GM10266 (cell line): ENCODE measurements around the gene ANGPTL4.
"Not testable (repeated sequence)": the region's sequence is repeated elsewhere in the genome, so short reads cannot be mapped to it uniquely, and the experiment has no call there.

Experiments used
- DNase-seq: peaks from one replicate; pipeline ENCODE4 v3.0.0; 2012; ENCODE audit errors: extremely low spot score
- CTCF ChIP-seq: IDR thresholded peaks from 2 replicates; pipeline ENCODE4 v1.5.1; 2012; ENCODE audit warnings: mild to moderate bottlenecking, low read depth; ENCODE audit not compliant: control insufficient read depth, insufficient read depth; ENCODE audit errors: missing control alignments

Gene ANGPTL4

GRCh38 chr19:8401981-8402411, 38.0 kb downstream of the ANGPTL4 start:
- TF ChIP-seq CTCF = no peak
- DNase-seq = no peak

DNA sequence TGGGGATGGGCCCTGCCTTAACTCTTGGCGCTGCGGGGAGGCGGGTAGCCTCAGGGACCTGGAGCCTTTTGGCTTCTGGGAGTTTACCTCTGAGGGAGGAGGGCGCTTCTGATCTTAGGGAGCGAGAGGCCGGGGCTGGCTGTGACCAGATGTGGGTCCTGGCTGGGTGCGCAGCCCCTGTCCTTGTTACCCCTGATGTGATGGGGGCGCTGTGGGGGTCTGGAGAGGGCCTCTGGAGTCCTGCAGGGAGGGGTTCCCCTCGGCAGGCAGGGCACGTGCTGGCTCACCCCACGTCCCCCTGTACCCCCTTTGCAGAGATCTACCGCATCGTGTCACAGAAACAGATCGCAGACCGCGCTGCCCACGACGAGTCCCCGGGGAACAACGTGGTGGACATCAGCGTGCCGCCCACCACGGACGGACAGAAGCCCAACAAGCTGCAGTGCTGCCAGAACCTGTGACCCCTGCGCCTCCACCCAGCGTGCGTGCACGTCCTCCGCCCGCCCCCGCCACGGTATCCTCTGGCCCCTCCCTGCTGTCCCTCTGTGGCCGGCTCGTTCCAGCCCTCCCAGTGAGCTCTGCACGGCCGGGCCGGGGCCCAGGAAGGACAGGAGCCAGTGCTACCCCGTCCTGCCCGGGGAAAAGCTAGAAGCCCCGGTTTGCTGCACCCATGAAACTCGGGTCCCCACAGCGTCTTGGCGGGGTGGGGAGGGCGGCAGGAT, 39.3 kb downstream of the ANGPTL4 start:
- DNase-seq = no peak
- no peak for TF ChIP-seq CTCF

GRCh38 chr19:8403820-8404109, 39.8 kb downstream of the ANGPTL4 start:
- DNase-seq = no peak
- TF ChIP-seq CTCF = no peak

- no peak for DNase-seq
- TF ChIP-seq CTCF = no peak
Measured at GRCh38 chr19:8404391-8405151, 40.6 kb downstream of the ANGPTL4 start.

DNA sequence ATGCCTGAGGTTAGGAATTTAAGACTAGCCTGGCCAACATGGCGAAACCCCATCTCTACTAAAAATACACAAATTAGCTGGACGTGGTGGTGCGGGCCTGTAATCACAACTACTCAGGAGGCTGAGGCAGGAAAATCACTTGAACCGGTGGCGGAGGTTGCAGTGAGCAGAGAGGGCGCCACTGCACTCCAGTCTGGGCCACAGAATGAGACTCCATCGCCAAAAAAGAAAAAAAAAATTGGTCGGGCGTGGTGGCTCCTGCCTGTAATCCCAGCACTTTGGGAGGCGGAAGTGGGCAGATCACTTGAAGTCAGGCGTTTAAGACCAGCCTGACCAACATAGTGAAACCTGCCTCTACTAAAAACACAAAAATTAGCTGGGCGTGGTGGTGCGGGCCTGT, 46.8 kb downstream of the ANGPTL4 start:
- not testable (repeated sequence) for DNase-seq

DNA sequence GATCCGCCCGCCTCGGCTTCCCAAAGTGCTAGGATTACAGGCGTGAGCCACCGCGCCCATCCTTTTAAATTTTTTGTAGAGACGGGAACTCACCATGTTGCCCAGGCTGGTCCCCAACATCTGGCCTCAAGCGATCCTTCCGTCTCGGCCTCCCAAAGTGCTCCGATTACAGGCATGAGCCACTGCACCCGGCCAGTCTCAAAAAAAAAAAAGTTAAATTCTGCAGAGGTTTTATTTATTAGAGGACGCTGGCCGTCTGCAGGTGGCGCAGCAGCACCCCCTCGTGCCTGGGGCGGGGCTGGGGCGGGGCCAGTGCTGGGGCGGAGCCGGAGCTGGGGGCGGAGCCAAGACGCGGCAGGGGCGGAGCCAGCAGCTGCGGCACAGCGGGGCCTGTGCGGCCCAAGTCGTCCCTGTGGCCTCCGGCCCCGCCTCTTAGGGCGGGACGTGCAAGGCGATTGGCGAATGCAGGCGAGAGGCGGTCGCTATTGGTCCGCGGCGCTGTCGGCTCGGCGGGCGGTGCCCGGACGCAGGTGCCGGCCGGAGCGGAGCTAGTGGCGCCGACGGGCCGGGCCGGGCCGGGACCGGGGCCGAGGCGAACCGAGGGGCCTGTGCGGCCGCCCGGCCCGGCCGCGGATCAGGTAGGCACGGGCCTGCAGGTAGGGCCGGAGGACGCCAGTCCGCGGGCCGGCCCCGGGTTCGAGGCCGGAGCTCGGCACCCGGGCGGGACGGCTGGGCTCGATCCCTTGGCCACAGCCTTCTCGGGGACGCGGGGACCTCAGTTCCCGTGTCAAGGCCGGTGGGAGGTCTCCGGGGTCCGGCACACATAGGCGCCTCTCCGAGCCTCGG, 49.1 kb downstream of the ANGPTL4 start, which contains the start of gene MARCHF2:
TSS of gene MARCHF2 (plus strand) at position 523 of the 846 bp plus-strand sequence. CDS start 8,536 bp downstream, outside the sequence.
- DNase-seq = peak; percentile 100

More for the DNA sequence above, 49.1 kb downstream of the ANGPTL4 start, which contains the start of gene MARCHF2:
- peak; percentile 63 for TF ChIP-seq CTCF
